Sigmoid colon (tissue), 7 donors: ENCODE results near the gene NRF1. TPM values are rescaled to one million over a fixed set of nuclear protein-coding genes. Genes with fewer than 3 reads are reported as not detected.

Experiments used
- DNase-seq: peaks from one replicate; pipeline ENCODE4 v3.0.0-alpha.2; 2019
- H3K27ac ChIP-seq, 4 donors: fragments of 200-600 bp; sonication (generic); one replicate each; pipeline ENCODE4 v1.5.1; 2016 to 2019; ENCODE audit warnings: mild to moderate bottlenecking in 1 of 4
- H3K27me3 ChIP-seq, 3 donors: fragments of 200-600 bp; sonication (generic); one replicate each; pipeline ENCODE4 v1.5.1; 2019; ENCODE audit warnings: mild to moderate bottlenecking in 1 of 3
- H3K36me3 ChIP-seq, 4 donors: fragments of 200-600 bp; sonication (generic); one replicate each; pipeline ENCODE4 v1.5.1; 2016 to 2019
- H3K4me1 ChIP-seq, 4 donors: fragments of 200-600 bp; sonication (generic); one replicate each; pipeline ENCODE4 v1.5.1; 2017 to 2019
- H3K4me3 ChIP-seq, 4 donors: fragments of 200-600 bp; sonication (generic); one replicate each; pipeline ENCODE4 v1.5.1; 2017 to 2019; ENCODE audit warnings: mild to moderate bottlenecking in 2 of 4, moderate library complexity in 1 of 4
- H3K9me3 ChIP-seq, 4 donors: fragments of 200-600 bp in 3 of 4; sonication (generic) in 3 of 4; one replicate each; pipeline versions ENCODE4 v1.5.1 to v1.6.1; 2013 to 2019
- CTCF ChIP-seq, 4 experiments: fragments of 450-650 bp in 3 of 4; fragments of 200-600 bp in 1 of 4; IDR thresholded peaks; one replicate each; pipeline ENCODE4 v1.5.1; 2016 to 2019; ENCODE audit warnings: antibody characterized with exemption in 4 of 4, mild to moderate bottlenecking in 3 of 4, moderate library complexity in 2 of 4
- EP300 ChIP-seq, 4 donors: sonication (generic); formaldehyde crosslinking; IDR thresholded peaks; one replicate each; pipeline ENCODE4 v1.6.1; 2017; ENCODE audit warnings: antibody characterized with exemption in 4 of 4
- POLR2A ChIP-seq, 2 donors: fragments of 450-650 bp; IDR thresholded peaks; one replicate each; pipeline ENCODE4 v1.6.1; 2016; ENCODE audit warnings: antibody characterized with exemption in 2 of 2, mild to moderate bottlenecking in 2 of 2, moderate library complexity in 2 of 2
- POLR2AphosphoS5 ChIP-seq, 4 donors: sonication (generic); formaldehyde crosslinking; IDR thresholded peaks; one replicate each; pipeline ENCODE4 v1.6.1; 2017; ENCODE audit warnings: antibody characterized with exemption in 4 of 4
- WGBS, 2 donors: extraction: QIAGEN DNeasy Blood & Tissue Kit; methylation state at CpG; one replicate each; pipeline ENCODE4 v1.1.7; 2013; 5-methylcytosine and 5-hydroxymethylcytosine counted together
- intact Hi-C: fragments of 100-400 bp; cut with DNase I; formaldehyde crosslinking; loops from one replicate; pipeline ENCODE4 v1.15.1; 2023
- polyA plus RNA-seq, 3 donors: library from polyadenylated mRNA; stranded (reverse); fragments of 200-250 nt; gene quantifications; one replicate each; pipeline ENCODE4 v1.2.3, GENCODE V29; 2013
- total RNA-seq, 4 donors: library from RNA; depleted of rRNA; stranded (reverse); fragments of >200 nt; gene quantifications; one replicate each; pipeline ENCODE4 v1.1.0, GENCODE V29; 2016
- donor health status: healthy with polysubstance abuse.
- donor health status: Bipolar disorder and iron deficiency.
- donor health status: healthy.

The NRF1 gene
- total and polyA plus RNA-seq, 7 donors: 4.8 to 18.1 (median 15.0) TPM

GRCh38 chr7:129569811-129570215, 41.7 kb upstream of the NRF1 start:
- no peak for DNase-seq
- Histone ChIP-seq H3K36me3 (no peaks in the 10 kb centered on the region), H3K27me3 (no peaks in the 10 kb centered on the region), H3K4me3 (no peak overlapping the region), H3K4me1 (no peaks in the 10 kb centered on the region), H3K9me3 (no peaks in the 10 kb centered on the region), H3K27ac (no peak overlapping the region)
- intact Hi-C loops: no loop called here
- WGBS, 2 donors: 15 to 75% methylated on average over 2 of the region's 2 CpGs
- TF ChIP-seq EP300 (IDR thresholded peaks at IDR 0.05): no peak
- no peak for TF ChIP-seq POLR2AphosphoS5 (IDR thresholded peaks at IDR 0.05)
- TF ChIP-seq CTCF (IDR thresholded peaks at IDR 0.05): no peak
- no peak for TF ChIP-seq POLR2A (IDR thresholded peaks at IDR 0.05)

- H3K27me3 ChIP-seq: no peaks in the 10 kb centered on the region
- no peak overlapping the region for H3K4me3 ChIP-seq
- DNase-seq: no peak
- no peaks in the 10 kb centered on the region for H3K4me1 ChIP-seq
- H3K36me3 ChIP-seq: no peaks in the 10 kb centered on the region
- intact Hi-C loops: no loop called here
- TF ChIP-seq CTCF (IDR thresholded peaks at IDR 0.05): no peak
- no peaks in the 10 kb centered on the region for H3K9me3 ChIP-seq
- no peak overlapping the region for H3K27ac ChIP-seq
- WGBS, 2 donors: 90 to 91% methylated on average over 5 of the region's 5 CpGs
Measured at GRCh38 chr7:129571201-129571600, 40.3 kb upstream of the NRF1 start.

GRCh38 chr7:129572205-129572604, 39.3 kb upstream of the NRF1 start:
- DNase-seq: no peak
- TF ChIP-seq POLR2AphosphoS5 (IDR thresholded peaks at IDR 0.05): no peak
- TF ChIP-seq POLR2A (IDR thresholded peaks at IDR 0.05): no peak
- TF ChIP-seq EP300 (IDR thresholded peaks at IDR 0.05): no peak
- no peak for TF ChIP-seq CTCF (IDR thresholded peaks at IDR 0.05)
- H3K27me3 ChIP-seq: no peaks in the 10 kb centered on the region
- no peak overlapping the region for H3K27ac ChIP-seq
- no peak overlapping the region for H3K4me3 ChIP-seq
- 98 to 99% methylated on average over 5 of the region's 5 CpGs for WGBS, 2 donors
- no peaks in the 10 kb centered on the region for H3K9me3 ChIP-seq
- H3K36me3 ChIP-seq: no peaks in the 10 kb centered on the region
- no peaks in the 10 kb centered on the region for H3K4me1 ChIP-seq
- intact Hi-C loops: no loop called here

GRCh38 chr7:129574487-129574886, 37.0 kb upstream of the NRF1 start:
- intact Hi-C loops: no loop called here

More at GRCh38 chr7:129574487-129574886, 37.0 kb upstream of the NRF1 start:
- WGBS, 2 donors: 21 to 61% methylated on average over 3 of the region's 3 CpGs
- Histone ChIP-seq H3K27ac (no peak overlapping the region), H3K4me3 (no peak overlapping the region), H3K9me3 (peaks cover 0 to 8% (median 4%) of the 10 kb centered on the region in 4 donors), H3K27me3 (no peaks in the 10 kb centered on the region), H3K4me1 (no peaks in the 10 kb centered on the region), H3K36me3 (no peaks in the 10 kb centered on the region)
- no peak for DNase-seq
- TF ChIP-seq CTCF (IDR thresholded peaks at IDR 0.05): no peak
- no peak for TF ChIP-seq EP300 (IDR thresholded peaks at IDR 0.05)
- no peak for TF ChIP-seq POLR2A (IDR thresholded peaks at IDR 0.05)
- no peak for TF ChIP-seq POLR2AphosphoS5 (IDR thresholded peaks at IDR 0.05)
